KMS-11 (cell line): ENCODE results near the gene MYRF.

Source experiments
- H2AFZ ChIP-seq: fragments of 200-600 bp; sonication (generic); 2 replicates; pipeline ENCODE4 v1.6.1; 2016; ENCODE audit warnings: antibody characterized with exemption, mixed run types, low read depth
- H3K27ac ChIP-seq: fragments of 200-600 bp; sonication (generic); 2 replicates; pipeline ENCODE4 v1.6.1; 2016; ENCODE audit warnings: mild to moderate bottlenecking, mixed run types
- H3K27me3 ChIP-seq: fragments of 200-600 bp; sonication (generic); 2 replicates; pipeline ENCODE4 v1.6.1; 2017; ENCODE audit warnings: mild to moderate bottlenecking, low read depth, mixed run types, moderate library complexity; ENCODE audit not compliant: insufficient read depth
- H3K36me3 ChIP-seq: fragments of 200-600 bp; sonication (generic); 2 replicates; pipeline ENCODE4 v1.6.1; 2017; ENCODE audit warnings: mild to moderate bottlenecking, mixed run types; ENCODE audit not compliant: insufficient read depth
- H3K4me1 ChIP-seq: fragments of 200-600 bp; sonication (generic); 2 replicates; pipeline ENCODE4 v1.6.1; 2016; ENCODE audit warnings: mild to moderate bottlenecking, low read depth, mixed run types; ENCODE audit not compliant: poor library complexity, severe bottlenecking
- H3K4me2 ChIP-seq: fragments of 200-600 bp; sonication (generic); 2 replicates; pipeline ENCODE4 v1.7.0; 2016; ENCODE audit warnings: mild to moderate bottlenecking, mixed run types
- H3K4me3 ChIP-seq: fragments of 200-600 bp; sonication (generic); IDR thresholded peaks from 2 replicates; pipeline ENCODE4 v1.6.1; 2017; ENCODE audit warnings: low read depth, low read length, mixed read lengths; ENCODE audit not compliant: insufficient read depth
- H3K79me2 ChIP-seq: fragments of 200-600 bp; sonication (generic); 2 replicates; pipeline ENCODE4 v1.6.1; 2016; ENCODE audit warnings: low read depth, mixed run types; ENCODE audit not compliant: insufficient read depth
- H3K9ac ChIP-seq: fragments of 200-600 bp; sonication (generic); 2 replicates; pipeline ENCODE4 v1.6.1; 2016; ENCODE audit warnings: mild to moderate bottlenecking, mixed run types
- H4K20me1 ChIP-seq: fragments of 200-600 bp; sonication (generic); 2 replicates; pipeline ENCODE4 v1.6.1; 2016; ENCODE audit warnings: mild to moderate bottlenecking, mixed run types; ENCODE audit not compliant: insufficient read depth
- CTCF ChIP-seq: fragments of 200-600 bp; sonication (generic); conservative IDR thresholded peaks from 2 replicates; pipeline ENCODE4 v1.6.1; 2017; ENCODE audit warnings: low read depth, mild to moderate bottlenecking, antibody characterized with exemption, low read length, moderate library complexity, mixed read lengths

The MYRF gene

DNA sequence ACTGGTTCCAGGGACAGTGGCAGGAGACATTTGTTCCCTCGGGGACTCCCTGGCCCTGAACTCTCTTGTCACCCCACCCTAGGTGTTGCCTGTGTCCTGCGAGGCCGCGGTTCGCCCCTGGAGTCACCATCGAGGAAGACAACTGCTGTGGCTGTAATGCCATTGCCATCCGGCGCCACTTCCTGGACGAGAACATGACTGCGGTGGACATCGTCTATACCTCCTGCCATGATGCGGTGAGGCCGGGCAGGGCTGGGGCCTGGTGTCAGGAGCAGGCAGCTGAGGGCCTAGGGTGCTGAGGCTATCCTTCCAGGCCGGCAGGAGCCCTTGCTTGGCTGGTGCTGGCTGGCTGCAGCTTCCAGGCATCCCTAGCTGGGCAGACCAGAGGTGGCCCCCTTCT, 17.7 kb upstream of the MYRF start:
- Histone ChIP-seq H2AFZ (no peak overlapping the region), H3K27me3 (peaks cover 18% of the 10 kb centered on the region), H3K4me2 (no peak overlapping the region), H3K4me1 (peaks cover 3% of the 10 kb centered on the region), H3K9ac (no peak overlapping the region), H3K79me2 (no peaks in the 10 kb centered on the region), H4K20me1 (no peaks in the 10 kb centered on the region), H3K36me3 (no peaks in the 10 kb centered on the region), H3K27ac (no peak overlapping the region), H3K4me3 (no peak overlapping the region)
- no peak for TF ChIP-seq CTCF

DNA sequence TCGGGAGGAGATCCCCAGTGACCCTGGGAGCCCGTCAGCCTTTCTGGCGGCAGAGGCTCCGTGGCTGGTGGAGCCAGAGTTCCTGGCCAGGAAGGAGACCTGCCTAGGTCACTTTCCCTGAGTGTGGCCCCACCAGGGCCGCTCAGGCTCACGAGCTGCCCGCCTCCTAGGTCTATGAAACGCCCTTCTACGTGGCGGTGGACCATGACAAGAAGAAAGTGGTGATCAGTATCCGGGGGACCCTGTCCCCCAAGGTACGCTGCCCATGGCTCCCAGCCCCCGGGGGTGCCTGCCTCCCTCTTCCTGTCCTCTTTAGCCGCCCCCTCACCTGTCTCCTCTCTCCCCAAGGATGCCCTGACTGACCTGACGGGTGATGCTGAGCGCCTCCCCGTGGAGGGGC, 17.0 kb upstream of the MYRF start:
- TF ChIP-seq CTCF: no peak
- Histone ChIP-seq H3K4me3 (no peak overlapping the region), H2AFZ (no peak overlapping the region), H3K4me1 (peaks cover 3% of the 10 kb centered on the region), H3K27me3 (peaks cover 18% of the 10 kb centered on the region), H3K79me2 (no peaks in the 10 kb centered on the region), H3K27ac (no peak overlapping the region), H3K4me2 (no peak overlapping the region), H3K9ac (no peak overlapping the region), H3K36me3 (no peaks in the 10 kb centered on the region), H4K20me1 (no peaks in the 10 kb centered on the region)

- H3K27ac ChIP-seq: no peak overlapping the region
- H3K4me3 ChIP-seq: no peak overlapping the region
- H3K27me3 ChIP-seq: peaks cover 18% of the 10 kb centered on the region
- H2AFZ ChIP-seq: no peak overlapping the region
- H4K20me1 ChIP-seq: no peaks in the 10 kb centered on the region
- H3K4me1 ChIP-seq: peaks cover 3% of the 10 kb centered on the region
- no peaks in the 10 kb centered on the region for H3K79me2 ChIP-seq
- no peak overlapping the region for H3K4me2 ChIP-seq
- TF ChIP-seq CTCF: no peak
- no peaks in the 10 kb centered on the region for H3K36me3 ChIP-seq
- H3K9ac ChIP-seq: no peak overlapping the region
These were observed 16.1 kb upstream of the MYRF start for GRCh38 chr11:61736310-61736709.

GRCh38 chr11:61737131-61737530, 15.3 kb upstream of the MYRF start:
- Histone ChIP-seq H3K79me2 (no peaks in the 10 kb centered on the region), H3K4me2 (no peak overlapping the region), H3K36me3 (no peaks in the 10 kb centered on the region), H3K9ac (no peak overlapping the region), H4K20me1 (no peaks in the 10 kb centered on the region), H2AFZ (no peak overlapping the region), H3K4me3 (no peak overlapping the region), H3K4me1 (peaks cover 3% of the 10 kb centered on the region), H3K27me3 (peaks cover 18% of the 10 kb centered on the region), H3K27ac (no peak overlapping the region)
- TF ChIP-seq CTCF: peak; percentile 54
